Activated CD8-positive, alpha-beta T cell treated with anti-CD3 and anti-CD28 coated beads, Interleukin-2, amount 10 ng/mL, durations not matched to agents 7 days and 5 days (primary cell): ENCODE measurements around the gene API5. TPM values are rescaled to one million over a fixed set of nuclear protein-coding genes. Genes with fewer than 3 reads are reported as not detected.
A peak's percentile ranks its signal among the peaks of the same experiment; 100 is the strongest.

Source experiments
- ATAC-seq: fragments of 150-1000 bp; cut with Tn5 transposase; one replicate; pipeline ENCODE4 v1.10.0; 2021; ENCODE audit warnings: moderate library complexity
- CTCF ChIA-PET: fragments of 350-600 bp; sonication (Branson Sonifier 250); formaldehyde crosslinking; loops from one replicate; lab custom pipeline; 2021; ENCODE audit warnings: antibody characterized with exemption; lab: Charles Lee
- POLR2A ChIA-PET: fragments of 350-600 bp; sonication (Branson Sonifier 250); formaldehyde crosslinking; loops from one replicate; lab custom pipeline; 2021; ENCODE audit warnings: antibody characterized with exemption; lab: Charles Lee
- DNase-seq: peaks from one replicate; pipeline ENCODE4 v3.0.0-alpha.2; 2020
- H3K27ac Mint-ChIP-seq: one replicate; pipeline ENCODE4 v1.8.0; 2021; ENCODE audit warnings: mild to moderate bottlenecking, mixed read lengths
- H3K27me3 Mint-ChIP-seq: one replicate; pipeline ENCODE4 v1.8.0; 2021; ENCODE audit warnings: low read depth, mixed read lengths
- H3K36me3 Mint-ChIP-seq: one replicate; pipeline ENCODE4 v1.8.0; 2021; ENCODE audit warnings: low read depth, mixed read lengths
- H3K4me1 Mint-ChIP-seq: one replicate; pipeline ENCODE4 v1.8.0; 2021; ENCODE audit warnings: low read depth, mixed read lengths
- H3K4me3 Mint-ChIP-seq: one replicate; pipeline ENCODE4 v1.8.0; 2021; ENCODE audit warnings: mild to moderate bottlenecking, mixed read lengths
- H3K9me3 Mint-ChIP-seq: one replicate; pipeline ENCODE4 v1.8.0; 2022; ENCODE audit warnings: mixed read lengths; ENCODE audit not compliant: insufficient read depth
- total RNA-seq, 2 experiments: library from RNA; stranded (reverse); gene quantifications; one replicate each; pipeline ENCODE4 v1.2.3, GENCODE V29; 2021

API5 gene
- total RNA-seq = 100 to 1,000 TPM; 108 to 115 TPM

DNA sequence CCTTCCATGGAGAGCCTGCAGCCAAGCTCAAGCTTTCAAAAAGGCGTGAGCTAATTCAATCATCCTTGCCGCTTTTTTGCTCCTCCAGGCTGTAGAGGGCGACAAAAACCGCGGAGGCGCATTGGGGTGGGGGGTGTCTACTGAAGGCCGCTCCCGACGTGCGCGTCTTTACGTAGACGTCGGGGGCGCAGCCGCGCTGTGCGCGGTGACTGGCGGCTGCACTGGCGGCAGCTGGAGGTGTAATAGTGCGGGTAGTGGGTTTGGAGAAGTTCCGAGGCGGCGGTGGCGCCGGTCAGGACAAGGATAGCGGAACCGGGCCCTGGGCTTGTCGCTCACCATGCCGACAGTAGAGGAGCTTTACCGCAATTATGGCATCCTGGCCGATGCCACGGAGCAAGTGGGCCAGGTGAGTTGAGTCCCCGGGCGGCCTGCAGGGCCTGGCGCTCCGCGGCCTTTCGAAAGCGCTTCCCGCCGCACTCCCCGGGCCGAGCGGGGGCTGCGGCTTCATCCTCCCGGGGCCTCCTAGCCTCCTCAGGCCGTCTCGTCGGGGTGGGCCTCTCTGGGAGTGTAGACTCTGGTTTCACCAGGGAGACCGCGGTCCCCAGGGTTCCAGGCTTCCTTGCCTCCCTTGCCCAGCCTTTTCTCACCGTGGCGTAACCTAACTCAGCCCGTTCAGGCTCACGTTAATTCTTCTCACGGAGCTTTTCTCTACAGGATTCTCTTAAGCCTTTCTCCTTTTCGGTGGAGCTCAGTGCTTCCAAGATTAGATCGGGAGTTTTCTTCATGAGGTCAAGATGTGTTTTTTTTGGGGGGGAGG, at the start of gene API5:
Gene API5 (plus strand): TSS at position 206 of the 817 bp plus-strand sequence. CDS start 132 bp downstream, at position 338.
- H3K27me3 Mint-ChIP-seq = no peaks in the 10 kb centered on the region
- CTCF ChIA-PET = interaction anchor here (0.6 to 3.1 kb wide), 34 partner anchors 9 to 540 kb away, joined by 3 to 38 read pairs (median 5); partner anchors contain the start of gene TTC17
- POLR2A ChIA-PET = interaction anchor here (0.6 to 2.1 kb wide), 5 partner anchors 13 to 124 kb away, joined by 3 to 27 read pairs (median 3); partner anchors contain the start of gene TTC17

DNA sequence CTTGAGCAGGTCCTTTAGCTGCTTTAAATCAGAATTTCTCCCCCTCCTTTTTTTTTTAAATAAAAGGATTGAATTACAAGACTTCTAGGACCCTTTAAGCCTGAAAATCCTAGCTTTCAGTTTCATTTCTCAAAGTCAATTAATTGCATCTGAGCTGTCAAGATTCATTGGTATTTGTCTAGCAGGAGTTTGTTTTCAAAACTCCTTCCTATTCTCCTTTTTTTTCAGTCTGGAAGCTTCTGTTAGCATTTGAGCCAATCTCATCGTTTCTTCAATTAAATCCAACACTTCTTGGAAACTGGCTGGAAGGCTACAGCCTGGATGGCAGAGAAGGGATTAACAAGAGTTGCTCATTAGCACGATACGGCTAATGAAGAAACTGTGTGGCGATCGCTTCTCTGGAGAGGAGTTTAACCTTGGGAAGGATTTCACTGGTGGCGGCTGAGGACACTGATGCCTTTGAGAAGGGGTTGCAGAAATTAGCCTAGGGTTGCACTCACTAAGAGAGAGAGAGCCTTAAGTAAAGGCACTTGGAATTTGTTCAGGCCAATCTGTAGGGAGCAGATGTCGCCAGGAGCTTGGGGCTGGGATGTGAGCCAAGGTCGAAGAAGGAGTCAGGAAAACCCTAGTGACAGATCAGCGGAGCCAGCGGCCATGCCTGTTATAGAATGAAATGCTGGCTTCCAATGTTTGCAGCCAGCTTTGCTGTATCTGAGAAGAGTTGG, 43.8 kb upstream of the API5 start:
- no peak for ATAC-seq
- DNase-seq = no peak
- H3K27me3 Mint-ChIP-seq = no peaks in the 10 kb centered on the region
- no peak overlapping the region for H3K27ac Mint-ChIP-seq
- POLR2A ChIA-PET = no interaction called here
- CTCF ChIA-PET = no interaction called here
- H3K4me1 Mint-ChIP-seq = peaks cover 3% of the 10 kb centered on the region
- no peaks in the 10 kb centered on the region for H3K36me3 Mint-ChIP-seq
- no peak overlapping the region for H3K4me3 Mint-ChIP-seq
- no peaks in the 10 kb centered on the region for H3K9me3 Mint-ChIP-seq

More for the DNA sequence above, at the start of gene API5:
- Mint-ChIP-seq H3K9me3 (no peaks in the 10 kb centered on the region), H3K4me1 (peaks cover 46% of the 10 kb centered on the region), H3K36me3 (peaks cover 11% of the 10 kb centered on the region), H3K4me3 (peak within 1 kb of the TSS; percentile 94), H3K27ac (peak within 1 kb of the TSS; percentile 88)
- ATAC-seq (peak; percentile 91), DNase-seq (peak; percentile 95)

DNA sequence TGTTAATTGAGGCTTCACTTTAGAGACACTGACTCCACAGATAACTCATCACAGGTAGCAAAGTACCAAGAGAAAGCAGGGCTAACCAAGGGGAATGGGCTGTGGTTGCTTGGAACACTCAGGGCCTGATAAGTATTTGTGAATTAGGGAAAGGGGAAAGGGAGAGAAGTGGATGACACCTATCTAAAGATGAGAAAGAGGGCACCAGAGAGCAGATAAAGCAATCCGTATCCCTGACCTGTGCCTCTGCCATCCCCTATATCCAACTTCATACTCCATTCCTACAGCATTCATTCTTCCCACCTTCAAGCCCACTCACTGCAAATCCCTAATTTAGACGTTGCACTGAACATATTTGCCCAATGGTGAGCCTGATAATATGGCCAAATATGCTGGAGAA, 43.0 kb upstream of the API5 start:
- Mint-ChIP-seq H3K27me3 (no peaks in the 10 kb centered on the region), H3K36me3 (no peaks in the 10 kb centered on the region)
- ATAC-seq = no peak

DNA sequence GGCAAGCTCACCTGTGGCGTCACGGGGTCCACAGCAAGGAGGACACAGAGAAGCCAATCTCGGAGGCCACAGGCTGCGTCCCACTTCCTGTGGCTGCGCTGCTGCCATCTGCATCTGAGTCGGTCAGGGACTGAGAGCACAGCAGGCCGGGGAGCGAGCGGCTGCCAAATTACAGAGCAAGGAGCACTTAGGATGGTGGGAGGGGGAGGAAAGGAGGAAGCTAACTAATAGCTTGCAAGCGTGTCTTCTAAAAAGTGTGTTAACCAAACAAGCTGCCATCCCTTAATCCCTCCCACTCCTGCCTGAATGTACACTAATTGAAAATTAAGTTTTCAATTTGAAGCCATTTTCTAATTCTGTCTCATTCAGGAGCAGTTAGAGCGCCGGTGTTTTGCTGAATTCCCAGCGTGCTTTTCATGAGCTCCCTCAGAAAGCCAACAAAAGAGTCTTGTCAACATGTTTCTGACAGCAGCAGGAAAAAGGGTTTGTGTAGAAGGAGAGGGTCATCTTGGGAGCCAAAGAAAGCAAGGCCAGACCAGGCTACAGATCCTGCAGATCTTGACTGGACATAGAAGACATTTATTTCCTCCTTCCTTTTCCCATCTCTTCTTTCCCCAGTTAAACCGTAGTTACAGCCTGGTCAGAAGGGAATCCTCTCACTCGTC, 42.4 kb upstream of the API5 start:
- Mint-ChIP-seq H3K36me3 (no peaks in the 10 kb centered on the region), H3K27ac (no peak overlapping the region), H3K4me3 (no peak overlapping the region), H3K4me1 (peaks cover 3% of the 10 kb centered on the region), H3K27me3 (no peaks in the 10 kb centered on the region), H3K9me3 (no peaks in the 10 kb centered on the region)
- DNase-seq = no peak
- POLR2A ChIA-PET = no interaction called here
- CTCF ChIA-PET = no interaction called here
- no peak for ATAC-seq

More for the DNA sequence above, 43.0 kb upstream of the API5 start:
- no peak for DNase-seq
- Mint-ChIP-seq H3K9me3 (no peaks in the 10 kb centered on the region), H3K4me3 (no peak overlapping the region), H3K27ac (no peak overlapping the region), H3K4me1 (peaks cover 3% of the 10 kb centered on the region)
- ChIA-PET CTCF (no interaction called here), POLR2A (no interaction called here)

DNA sequence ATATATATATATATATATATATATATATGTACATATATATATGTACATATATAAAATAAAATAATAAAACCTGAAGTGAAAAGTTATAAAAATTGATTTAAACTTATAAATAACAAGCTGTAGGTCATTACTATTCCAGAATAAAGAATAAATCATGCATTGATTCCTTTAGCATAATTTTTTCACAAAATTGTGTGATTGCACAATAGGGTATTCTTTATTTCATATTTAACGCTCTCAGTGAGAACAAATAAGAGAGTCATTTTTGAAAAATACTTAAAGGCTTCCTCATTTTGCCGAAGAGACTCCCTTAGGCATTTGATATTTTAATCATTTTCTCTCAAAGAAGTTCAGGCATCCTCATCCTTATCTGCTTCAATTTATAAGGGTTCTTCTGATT, 41.3 kb upstream of the API5 start:
- H3K4me3 Mint-ChIP-seq = no peak overlapping the region
- H3K27me3 Mint-ChIP-seq = no peaks in the 10 kb centered on the region
- ChIA-PET POLR2A (no interaction called here), CTCF (no interaction called here)
- ATAC-seq (no peak), DNase-seq (no peak)
- H3K27ac Mint-ChIP-seq = no peak overlapping the region
- no peaks in the 10 kb centered on the region for H3K36me3 Mint-ChIP-seq
- H3K4me1 Mint-ChIP-seq = peaks cover 3% of the 10 kb centered on the region
- H3K9me3 Mint-ChIP-seq = no peaks in the 10 kb centered on the region

DNA sequence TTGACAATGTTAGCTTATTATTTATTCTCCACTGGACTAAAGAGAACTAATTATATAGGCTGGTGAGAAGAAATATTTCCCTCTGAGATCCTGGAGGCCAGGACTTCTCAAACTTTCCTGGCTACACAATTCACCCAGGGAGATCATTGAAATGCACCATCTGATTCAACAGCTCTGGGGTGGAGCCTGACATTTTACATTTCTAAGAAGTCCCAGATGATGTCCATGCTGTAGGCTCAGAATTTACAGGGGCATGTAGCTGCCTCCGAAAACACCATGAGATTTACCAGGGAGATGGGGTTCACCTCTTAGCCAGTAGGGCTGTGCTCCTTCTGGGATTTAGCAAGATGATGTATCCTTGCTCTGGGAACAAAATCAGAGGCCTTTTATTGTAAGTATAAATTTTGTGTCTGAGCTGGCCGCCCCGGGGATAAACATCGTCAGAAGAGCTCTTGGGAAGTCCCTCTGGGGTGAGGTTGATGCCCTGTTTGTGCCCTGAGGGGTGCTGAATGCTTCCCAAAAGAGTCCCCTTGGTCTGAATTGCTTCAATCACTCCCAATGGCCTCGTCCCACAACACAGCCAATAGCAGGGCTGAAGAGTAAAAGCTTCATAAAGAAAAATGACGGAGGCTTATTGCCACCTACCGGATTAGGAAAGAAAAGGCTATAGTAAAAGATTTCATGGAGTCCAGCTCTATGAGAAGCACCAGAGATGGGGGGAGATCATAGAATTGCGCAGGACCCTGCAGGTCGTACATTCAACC, 33.4 kb upstream of the API5 start:
- CTCF ChIA-PET = interaction anchor here (1.0 kb wide), 1 partner anchor 303 kb away, joined by 3 read pairs; no protein-coding TSS in a partner anchor
- Mint-ChIP-seq H3K9me3 (no peaks in the 10 kb centered on the region), H3K27ac (no peak overlapping the region), H3K4me3 (no peak overlapping the region), H3K36me3 (no peaks in the 10 kb centered on the region), H3K27me3 (no peaks in the 10 kb centered on the region), H3K4me1 (no peaks in the 10 kb centered on the region)
- POLR2A ChIA-PET = no interaction called here
- ATAC-seq (no peak), DNase-seq (no peak)

DNA sequence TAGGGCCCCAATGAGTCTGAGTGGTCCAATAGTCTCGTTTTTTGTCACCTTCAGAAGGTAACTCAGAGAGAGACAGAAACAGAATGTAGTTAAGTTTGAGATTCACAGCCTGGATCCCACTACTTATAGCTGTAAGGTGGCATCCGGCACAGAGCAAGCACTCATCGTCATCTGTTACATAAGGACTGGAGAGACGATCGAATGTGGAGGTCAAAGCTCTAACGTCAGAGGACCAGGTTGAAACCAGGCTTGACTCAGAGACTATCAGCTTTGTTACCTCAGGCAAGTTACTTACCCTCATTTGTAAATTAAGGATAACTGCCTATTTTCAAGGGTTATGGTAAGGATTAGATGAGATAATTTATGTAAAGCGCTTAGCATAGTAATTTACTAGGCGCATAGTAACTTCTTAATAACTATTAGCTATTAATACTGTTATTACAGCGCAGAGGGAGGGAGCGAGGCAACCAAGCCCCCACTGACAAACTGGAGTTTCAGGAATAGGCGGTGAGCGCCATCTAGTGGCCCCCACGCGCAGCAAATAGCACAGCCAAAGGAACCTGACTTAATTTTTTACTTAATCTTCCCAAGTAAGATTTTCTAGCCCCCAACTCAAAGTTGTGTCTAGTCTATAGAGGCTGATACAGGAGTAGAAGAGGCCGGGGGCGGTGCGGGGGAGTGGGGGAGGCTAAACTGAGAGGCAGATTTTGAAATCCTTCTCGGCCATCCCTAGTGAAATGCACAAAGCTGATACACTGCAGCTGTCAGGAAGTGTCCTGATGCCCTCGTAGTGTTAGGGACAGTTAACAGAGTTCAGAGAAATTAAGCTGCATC, 29.0 kb upstream of the API5 start:
- Mint-ChIP-seq H3K27me3 (no peaks in the 10 kb centered on the region), H3K4me3 (no peak overlapping the region), H3K9me3 (no peaks in the 10 kb centered on the region), H3K36me3 (no peaks in the 10 kb centered on the region), H3K4me1 (no peaks in the 10 kb centered on the region), H3K27ac (no peak overlapping the region)
- CTCF ChIA-PET = interaction anchor here (0.6 to 2.6 kb wide), 22 partner anchors 9 to 1827 kb away, joined by 3 to 13 read pairs (median 5); partner anchors contain the start of genes API5 and LRRC4C
- POLR2A ChIA-PET = no interaction called here
- ATAC-seq = peak; percentile 57
- peak; percentile 58 for DNase-seq

DNA sequence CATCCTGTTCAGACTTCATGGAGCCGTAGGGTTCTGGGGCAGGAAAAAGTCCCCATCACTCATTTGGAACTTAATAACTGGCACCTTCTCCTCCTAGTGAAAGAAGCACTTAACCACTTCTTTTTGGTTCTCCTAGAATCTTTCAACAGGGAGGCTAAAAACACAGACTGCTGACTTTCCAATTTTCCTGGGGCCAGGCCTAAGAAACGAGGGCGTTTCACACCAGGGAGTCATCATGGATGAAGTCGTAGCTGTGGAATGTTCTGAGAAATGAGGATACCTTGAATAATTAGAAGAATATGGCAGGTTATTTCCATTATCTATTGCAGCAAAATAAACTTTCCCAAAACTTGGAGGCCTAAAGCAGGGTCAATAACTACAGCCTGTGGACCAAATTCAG, 26.0 kb upstream of the API5 start:
- DNase-seq (no peak), ATAC-seq (no peak)
- peaks cover 5% of the 10 kb centered on the region for H3K4me1 Mint-ChIP-seq
- no peaks in the 10 kb centered on the region for H3K27me3 Mint-ChIP-seq
- ChIA-PET POLR2A (no interaction called here), CTCF (no interaction called here)
- no peak overlapping the region for H3K4me3 Mint-ChIP-seq
- H3K9me3 Mint-ChIP-seq = no peaks in the 10 kb centered on the region
- H3K36me3 Mint-ChIP-seq = no peaks in the 10 kb centered on the region
- no peak overlapping the region for H3K27ac Mint-ChIP-seq

DNA sequence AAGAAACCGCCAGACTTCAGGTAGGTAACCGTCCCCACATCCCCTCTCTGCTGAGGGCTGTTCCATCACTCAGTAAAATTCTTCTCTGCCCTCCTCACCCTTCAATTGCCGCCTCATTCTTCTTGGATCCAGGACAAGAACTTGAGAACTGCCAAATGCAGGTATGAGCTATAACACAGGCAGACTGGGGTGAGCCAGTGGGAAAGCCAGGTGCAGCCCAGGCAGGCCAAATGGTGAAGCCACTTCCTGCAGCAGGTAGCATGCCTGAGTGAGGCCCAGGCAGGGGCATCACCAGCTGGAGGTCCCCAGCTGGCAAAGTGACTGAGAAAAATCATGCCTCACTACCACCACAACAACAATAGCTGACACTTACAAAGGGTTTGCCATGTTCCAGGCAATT, 22.4 kb upstream of the API5 start:
- POLR2A ChIA-PET = no interaction called here
- H3K4me3 Mint-ChIP-seq = no peak overlapping the region
- H3K36me3 Mint-ChIP-seq = no peaks in the 10 kb centered on the region
- no peaks in the 10 kb centered on the region for H3K27me3 Mint-ChIP-seq
- DNase-seq (no peak), ATAC-seq (no peak)
- H3K9me3 Mint-ChIP-seq = peaks cover 4% of the 10 kb centered on the region
- H3K27ac Mint-ChIP-seq = no peak overlapping the region
- CTCF ChIA-PET = no interaction called here
- peaks cover 5% of the 10 kb centered on the region for H3K4me1 Mint-ChIP-seq

DNA sequence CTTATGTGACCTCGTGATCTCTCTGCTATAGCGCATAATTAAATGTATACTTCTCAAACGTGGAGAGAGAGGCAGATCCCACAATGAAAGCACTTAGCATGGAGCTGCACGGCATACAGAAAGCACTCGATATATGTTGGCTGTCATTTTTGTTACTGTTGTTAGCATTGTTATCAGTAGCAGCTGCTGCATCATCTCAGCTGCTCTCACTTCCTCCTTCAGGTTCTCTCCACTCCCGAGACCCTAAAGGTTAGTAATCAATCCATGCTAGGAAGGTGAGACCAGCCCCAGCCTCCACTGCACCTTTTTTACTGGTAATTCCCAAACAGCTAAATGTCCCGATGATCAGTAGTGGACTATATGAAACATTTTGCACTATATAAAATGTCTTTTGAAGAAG, 13.4 kb upstream of the API5 start:
- no peak overlapping the region for H3K27ac Mint-ChIP-seq
- no peaks in the 10 kb centered on the region for H3K4me1 Mint-ChIP-seq
- POLR2A ChIA-PET = no interaction called here
- peaks cover 21% of the 10 kb centered on the region for H3K9me3 Mint-ChIP-seq
- no peak overlapping the region for H3K4me3 Mint-ChIP-seq
- peaks cover 8% of the 10 kb centered on the region for H3K27me3 Mint-ChIP-seq
- DNase-seq (no peak), ATAC-seq (no peak)
- no peaks in the 10 kb centered on the region for H3K36me3 Mint-ChIP-seq
- CTCF ChIA-PET = interaction anchor here (1.9 kb wide), 1 partner anchor 15 kb away, joined by 11 read pairs; no protein-coding TSS in a partner anchor
